GM21529 (cell line): ENCODE data around the gene DTD1.
A peak's percentile ranks its signal among the peaks of the same experiment; 100 is the strongest.

Experiments
- ATAC-seq: cut with Tn5 transposase; IDR thresholded peaks from one replicate; pipeline ENCODE4 v1.9.1; 2021; ENCODE audit not compliant: unreplicated experiment

The DTD1 gene

DNA sequence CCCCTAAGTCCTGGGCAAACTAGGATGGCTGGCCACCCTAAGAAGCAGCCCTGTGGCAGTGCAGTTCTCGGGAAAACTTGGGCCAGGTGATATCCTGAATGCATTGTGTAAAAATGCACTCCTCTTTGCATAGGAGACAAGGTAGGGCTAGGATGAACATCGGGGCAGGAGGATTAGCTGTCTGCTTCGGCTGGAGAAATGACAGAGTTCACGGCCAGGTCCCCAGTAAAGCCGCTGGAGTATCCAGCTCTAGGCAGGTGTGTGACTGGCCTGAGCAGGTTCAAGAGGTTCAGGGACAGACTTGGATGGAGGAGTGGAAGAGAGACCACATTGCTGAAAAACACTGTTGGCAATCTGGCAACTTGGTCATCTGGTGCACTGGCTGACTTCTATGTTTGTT, 26.4 kb downstream of the DTD1 start:
- no peak for ATAC-seq

DNA sequence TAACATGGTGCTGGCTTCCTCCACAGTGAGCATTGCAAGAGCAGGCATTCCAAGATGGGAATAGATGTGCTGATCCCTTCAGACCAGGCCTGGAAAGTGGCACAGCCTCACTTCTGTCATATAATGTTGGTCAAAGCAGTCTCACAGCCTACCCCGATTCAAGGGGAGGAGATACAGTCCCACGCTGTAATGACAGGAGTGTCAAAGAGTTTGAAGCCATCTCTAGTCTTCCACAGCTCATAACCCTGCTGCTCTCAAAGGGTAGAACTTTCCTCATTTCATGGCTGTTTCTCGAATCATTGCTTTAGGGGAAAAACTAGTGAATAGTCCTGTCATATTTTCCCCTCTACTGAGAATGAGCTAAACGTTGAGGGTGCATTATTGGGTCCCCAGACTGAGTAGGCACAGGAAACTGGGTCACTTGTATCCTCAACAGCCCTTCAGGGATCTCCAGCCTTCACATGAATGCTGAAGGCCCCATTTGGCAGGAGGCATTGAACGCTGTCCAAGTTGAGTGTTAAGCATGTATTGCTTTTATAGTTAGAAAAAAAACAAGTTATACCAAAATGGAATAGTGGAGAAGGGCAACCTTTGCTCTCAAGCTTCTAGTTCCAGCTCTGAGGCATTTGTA, 27.3 kb downstream of the DTD1 start:
- no peak for ATAC-seq

DNA sequence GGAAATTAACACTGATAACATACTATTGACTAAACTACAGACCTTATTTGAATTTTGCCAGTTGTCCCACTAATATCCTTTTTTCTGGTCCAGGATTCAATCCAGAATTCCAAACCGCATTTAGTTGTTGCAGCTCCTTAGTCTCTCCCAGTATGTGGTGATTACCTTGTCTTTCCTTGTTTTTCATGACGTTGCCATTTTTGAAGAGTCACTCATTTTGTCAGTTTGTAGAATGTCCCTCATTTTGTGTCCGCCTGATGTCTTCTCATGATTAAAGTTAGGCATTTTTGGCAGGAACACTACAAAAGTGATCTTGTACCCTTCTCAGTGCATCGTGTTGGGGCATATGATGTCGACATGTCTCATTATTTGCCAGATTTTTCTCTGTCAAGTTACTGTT, 33.1 kb downstream of the DTD1 start:
- no peak for ATAC-seq

DNA sequence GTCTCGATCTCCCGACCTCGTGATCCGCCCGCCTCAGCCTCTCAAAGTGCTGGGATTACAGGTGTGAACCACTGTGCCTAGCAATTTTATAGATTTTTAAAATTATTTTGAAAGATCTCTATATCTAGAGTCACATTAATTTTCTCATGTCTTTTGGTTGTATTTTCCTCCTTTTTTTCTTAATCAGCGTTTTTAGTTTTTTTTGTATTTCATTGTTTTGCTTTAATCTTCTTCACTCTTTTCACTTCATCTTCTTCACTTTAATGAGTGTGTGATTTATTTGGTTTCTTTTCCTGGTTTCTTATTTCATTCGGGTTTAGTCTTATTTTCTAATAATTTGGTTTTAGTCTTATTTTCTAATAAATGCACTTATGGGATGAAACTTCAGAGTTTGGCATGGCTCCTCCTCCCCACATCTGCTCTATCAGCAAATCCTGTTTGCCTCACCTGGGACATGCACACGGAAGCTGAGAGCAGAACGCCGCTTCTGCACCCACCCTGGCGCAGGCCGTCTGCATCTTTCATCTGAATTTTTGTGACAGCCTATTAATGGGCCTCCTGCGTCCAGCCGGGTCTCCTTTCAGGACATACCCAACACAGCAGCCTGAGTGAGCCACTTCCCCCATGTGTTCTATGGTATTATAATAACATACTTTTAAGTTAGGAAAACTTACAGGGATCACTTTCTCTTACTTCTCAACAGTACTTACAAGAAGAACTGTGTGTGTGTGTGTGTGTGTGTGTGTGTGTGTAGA, 35.5 kb downstream of the DTD1 start:
- no peak for ATAC-seq

DNA sequence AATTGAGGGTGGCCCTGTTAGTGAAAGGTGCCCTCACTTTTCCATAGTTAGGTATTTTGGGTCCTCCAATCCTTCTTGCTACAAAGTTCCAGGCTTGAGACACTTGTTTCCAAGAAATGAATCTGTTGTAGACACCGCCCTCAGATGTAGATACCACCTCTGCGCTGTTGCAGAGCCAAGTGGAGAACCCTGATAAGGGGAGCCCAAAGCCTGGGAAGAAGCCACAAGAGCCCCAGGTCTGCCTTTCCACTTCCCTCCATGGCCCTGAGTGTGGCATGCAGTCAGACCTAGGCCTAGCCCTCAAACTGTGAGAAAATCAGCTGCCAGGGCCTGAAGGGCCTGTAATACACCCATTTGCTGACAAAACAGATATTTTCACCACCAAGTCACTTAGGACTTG, 37.1 kb downstream of the DTD1 start:
- no peak for ATAC-seq

DNA sequence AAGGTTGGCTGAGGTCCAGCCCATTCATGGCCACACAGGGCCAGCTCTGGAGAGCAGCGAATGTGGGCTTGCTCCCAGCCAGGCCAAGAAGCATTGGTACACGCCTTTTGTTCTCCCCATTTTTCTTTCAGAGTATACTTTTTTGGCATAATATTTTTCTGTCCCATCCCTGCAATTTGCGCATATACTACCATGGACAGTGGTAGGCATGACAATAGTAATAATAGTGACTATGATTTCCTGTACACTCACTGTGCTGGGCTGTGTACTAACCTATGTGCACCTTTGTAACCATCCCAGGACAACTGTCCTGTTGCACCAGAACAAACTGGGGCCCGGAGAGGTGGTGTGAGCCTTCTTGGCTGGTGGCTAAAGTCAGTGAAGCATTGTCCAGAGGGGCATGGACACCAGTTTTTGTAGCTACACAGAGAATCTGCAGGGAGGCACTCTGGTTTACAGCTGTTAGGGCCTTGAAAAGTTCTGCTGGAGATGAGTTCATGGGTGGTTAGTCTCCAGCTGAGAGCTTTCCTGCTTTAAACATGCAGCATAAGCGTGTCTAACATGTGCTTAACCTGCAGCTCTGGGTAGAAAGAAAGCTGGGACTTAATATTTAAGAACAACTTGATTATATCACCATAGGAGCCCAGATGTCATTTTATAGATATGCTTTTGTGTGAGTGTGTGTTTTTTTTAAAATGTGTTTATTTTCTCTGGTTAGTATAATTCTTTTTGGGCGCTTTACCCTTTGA, 38.2 kb downstream of the DTD1 start:
- ATAC-seq = no peak

DNA sequence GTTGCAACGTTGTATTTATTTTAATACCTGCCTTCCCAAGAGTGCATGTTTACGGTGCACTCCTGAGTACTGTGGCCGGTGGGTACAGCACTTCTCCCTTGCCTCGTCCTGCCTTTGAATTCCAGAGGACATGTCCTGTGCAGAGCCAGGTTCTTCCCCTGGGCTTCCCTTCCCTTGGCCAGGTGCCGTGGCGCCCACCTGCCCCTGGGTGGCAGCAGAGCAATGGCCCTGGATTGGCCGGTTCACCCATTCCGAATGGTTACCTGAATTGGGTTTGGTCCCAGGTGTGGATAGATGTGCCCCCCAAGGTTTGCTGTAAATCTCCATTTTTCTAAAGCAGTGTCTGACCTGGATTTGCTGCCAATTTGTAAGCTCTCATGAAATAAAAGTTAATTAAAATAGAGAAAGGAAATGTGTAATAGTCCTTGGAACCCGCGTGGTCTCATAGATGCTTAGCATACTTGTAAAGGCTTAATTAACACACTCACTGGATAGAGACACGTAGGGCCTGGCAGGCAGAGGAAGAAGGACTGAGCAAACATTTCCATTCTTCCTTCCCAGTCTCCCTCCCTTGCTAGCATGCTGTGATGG, 40.6 kb downstream of the DTD1 start:
- ATAC-seq = no peak

DNA sequence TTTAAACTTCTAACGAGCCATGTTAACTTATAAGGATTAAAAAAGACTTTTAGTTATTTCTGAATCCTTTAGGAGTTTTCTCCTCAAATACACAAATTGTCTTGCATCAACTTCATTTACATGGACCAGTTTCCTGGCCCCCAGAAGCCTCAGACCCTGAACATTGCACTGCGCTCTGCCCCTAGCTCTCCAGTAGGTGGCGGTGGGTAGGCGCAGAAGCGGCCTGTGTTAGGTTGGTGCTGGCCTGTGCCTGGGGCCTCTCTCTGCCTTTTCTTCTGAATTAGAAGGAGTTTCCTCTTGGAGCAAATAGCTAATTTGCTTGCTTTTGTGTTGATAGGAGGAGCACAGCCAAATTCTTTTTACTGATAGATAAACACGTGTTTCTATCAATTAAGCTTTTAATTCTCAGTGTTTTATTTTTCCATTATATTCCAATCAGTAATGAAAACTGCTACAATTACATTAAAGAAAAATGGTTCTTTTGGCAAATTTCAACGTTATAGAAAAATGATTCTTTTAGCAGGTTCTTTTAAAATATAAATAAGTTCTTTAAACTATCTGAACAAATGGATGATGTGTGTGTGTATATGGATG, 44.4 kb downstream of the DTD1 start:
- peak; percentile 93 for ATAC-seq

DNA sequence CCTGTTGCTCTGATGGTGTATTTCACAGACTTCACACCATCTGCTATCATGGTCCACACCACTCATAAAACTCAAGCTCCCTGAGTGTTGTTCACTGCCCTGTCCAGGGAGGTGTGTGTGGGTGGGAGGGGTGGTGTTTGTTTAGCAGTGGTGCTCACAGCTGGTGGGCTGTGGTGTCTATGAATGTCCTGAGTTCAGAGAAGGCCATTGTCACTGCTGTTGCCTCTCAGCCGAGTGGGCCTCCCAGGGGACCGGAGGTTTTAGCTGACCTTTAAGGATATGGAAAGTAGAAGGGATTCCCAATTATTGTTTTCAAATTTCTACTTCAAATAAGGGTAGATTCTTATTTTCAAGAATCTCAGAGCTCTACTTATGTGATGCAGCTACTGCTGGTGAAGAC, 45.6 kb downstream of the DTD1 start:
- no peak for ATAC-seq

DNA sequence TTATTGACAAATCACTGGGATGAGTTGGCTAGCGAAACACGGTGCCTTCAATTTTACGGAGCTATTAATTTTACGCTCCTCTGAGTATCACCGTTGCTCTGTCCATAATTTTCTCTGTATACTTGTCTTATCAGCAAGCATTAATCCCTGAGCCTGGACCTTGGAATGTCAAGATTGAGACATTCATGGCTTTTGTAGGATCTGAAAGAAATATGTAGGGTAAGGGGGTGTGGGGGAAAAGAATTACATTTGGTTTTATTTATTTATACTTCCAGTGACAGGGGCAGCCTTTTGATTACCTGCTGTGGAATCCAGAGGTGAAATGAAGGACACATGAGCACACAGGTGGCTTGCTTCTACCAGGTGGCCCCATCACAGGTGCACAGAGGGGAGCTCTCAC, 46.6 kb downstream of the DTD1 start:
- no peak for ATAC-seq

DNA sequence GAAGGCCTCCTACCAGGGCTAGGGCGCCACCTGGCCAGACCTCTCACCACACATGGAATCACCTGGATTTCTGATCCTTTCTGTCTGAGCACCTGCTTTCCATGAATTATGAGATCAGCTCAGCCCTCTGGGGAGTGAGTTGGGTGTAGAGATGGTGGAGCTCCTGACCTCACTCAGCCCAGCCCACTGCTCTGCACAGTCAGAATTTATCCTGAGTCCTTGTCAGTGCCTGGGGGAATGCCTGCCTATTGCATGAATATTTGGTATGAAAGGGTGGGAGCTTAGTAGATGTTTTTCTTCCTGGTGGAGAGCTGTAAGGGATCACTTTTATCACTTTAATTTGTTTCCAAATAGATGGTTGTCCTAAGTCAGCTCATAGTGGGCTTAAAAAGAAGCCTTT, 47.5 kb downstream of the DTD1 start:
- no peak for ATAC-seq

DNA sequence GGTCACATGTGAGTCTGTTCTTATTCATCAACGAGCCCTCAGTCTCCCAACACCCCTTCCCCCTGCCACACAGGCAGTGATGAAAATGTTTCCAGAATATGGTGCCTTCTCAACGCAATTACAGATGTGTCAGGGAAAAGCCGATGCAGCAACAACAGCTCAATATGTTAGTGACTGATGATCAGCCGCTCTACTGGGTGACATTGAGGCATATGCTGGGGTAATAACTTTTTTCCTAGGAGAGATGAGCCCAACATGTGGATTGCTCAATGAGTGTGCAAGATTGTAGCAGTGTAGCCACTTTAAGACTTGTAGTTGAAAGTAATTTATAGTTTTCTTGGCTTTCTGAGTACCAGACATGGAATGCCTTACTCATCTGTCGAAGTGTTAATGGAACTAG, 49.4 kb downstream of the DTD1 start:
- ATAC-seq = no peak

DNA sequence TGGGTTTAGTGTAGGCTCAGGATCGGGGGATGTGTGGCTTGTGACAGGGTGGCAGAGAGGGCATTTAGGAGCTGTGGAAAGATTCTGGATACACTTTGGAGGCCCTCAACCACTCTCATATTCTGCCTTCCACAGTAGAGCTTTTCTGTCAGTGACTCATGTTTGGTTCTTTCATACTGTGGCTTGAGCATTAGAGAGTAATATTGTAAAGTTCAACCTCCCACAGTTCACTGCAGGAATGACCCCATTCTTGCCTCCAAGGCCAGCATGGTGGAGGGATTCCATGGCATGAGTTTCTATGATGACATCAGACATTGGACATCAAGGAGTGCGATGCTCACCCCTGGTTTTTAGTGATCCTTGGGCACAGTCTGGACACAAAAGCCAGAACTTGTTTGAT, 50.9 kb downstream of the DTD1 start:
- ATAC-seq = no peak

DNA sequence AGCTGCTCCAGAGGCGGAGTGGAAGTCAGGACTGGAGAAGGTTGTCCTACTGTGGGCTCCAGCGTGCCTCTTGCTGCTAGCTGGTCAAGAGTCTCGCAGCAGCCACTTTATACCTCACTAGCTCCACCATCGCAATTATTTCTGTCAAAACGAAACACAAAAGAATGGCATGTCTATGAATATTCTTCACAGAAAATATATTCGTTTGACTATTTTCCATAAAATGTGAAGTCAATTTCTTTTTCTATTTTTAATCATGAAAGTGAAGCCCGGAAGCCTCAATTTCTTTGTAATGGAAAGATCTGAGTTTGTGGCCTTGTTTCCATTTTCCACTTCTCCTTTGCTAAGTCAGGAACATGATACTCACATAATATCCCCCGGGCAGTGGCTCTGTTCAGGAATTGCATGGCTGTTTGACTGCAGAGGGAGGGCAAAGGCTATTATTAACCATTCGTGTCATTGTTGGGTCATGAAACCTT, 51.7 kb downstream of the DTD1 start:
- ATAC-seq = no peak

DNA sequence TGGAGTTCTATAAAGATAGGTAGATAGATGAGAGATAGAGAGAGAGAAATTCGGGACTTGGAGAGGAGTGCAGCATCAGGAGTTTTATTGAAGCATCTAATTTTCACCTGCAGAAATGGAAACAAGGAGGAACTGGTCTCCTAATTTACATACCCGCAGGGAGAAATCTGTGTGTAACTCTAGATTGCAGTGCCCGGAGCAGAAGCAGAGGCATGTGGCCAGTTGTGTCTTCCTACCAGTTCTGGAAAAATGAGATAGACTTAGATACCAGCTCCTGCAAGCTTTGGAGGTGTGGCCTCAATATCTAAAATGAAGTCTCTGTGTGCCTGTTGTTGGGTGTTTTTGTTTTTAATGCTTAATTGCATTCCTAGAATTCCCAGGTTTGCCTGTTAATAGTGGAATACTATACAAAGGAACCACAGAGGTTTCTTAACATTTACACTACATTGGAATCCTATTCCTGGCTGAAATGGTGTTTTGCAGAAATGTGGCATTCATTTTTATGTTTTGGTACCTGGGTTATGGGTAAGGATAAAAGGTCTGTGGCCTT, 57.4 kb downstream of the DTD1 start:
- ATAC-seq = no peak

DNA sequence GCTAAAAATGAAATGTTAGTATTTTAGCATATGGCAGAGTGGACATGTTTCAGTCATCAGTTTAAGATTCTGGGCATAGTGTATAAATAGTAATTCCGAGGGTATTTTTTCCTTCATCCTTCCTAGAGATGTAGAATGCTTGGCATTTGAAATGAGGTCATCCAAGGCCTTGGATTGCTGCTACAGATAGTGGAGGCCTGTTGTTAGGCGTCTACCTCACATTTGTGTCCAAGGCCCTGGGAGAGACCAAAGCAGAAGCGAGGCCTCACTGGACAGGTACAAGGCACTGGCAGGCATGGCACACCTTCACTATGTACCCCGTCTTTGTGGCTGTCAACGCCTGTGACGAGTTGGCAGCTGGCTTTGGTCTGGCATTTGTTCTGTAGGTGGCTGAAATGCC, 58.0 kb downstream of the DTD1 start:
- ATAC-seq = no peak

DNA sequence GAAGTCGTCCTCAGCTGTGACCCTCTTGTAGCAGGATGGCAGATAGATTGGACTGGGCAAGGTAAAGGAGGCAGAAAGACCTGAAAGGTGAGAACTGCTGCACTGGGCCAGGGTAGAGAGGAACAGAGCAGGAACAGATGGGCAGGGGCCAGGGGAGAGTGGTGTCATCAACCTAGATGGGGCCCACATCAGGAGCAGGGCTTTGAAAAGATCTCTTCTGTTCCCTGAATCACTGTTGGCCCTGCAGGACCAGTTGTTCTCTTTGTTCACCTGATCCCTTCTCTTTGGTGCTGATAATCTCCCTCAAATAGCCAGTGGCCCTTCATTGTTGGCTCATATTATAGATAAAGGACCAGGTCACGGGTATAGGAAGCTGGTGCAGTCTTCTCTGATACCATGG, 59.9 kb downstream of the DTD1 start:
- no peak for ATAC-seq

DNA sequence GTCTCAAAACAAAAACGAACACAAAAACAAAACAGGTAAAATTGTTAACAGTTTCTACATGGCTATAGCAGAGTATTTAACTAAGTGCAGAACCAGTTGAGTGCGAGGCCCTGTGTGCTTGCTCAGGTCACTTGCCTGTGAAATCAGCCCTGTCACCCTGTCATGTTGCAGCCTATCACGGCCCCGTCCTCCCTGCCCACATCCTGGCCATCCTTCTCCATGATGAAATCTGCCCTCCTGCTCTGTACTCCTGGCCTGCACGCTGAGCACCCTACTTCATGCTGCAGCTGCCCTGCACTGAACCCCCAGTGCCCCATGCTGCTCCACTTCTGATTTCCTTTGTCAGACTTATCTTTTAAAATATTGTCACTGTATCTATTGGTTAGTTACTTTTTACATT, 62.4 kb downstream of the DTD1 start:
- ATAC-seq = no peak

DNA sequence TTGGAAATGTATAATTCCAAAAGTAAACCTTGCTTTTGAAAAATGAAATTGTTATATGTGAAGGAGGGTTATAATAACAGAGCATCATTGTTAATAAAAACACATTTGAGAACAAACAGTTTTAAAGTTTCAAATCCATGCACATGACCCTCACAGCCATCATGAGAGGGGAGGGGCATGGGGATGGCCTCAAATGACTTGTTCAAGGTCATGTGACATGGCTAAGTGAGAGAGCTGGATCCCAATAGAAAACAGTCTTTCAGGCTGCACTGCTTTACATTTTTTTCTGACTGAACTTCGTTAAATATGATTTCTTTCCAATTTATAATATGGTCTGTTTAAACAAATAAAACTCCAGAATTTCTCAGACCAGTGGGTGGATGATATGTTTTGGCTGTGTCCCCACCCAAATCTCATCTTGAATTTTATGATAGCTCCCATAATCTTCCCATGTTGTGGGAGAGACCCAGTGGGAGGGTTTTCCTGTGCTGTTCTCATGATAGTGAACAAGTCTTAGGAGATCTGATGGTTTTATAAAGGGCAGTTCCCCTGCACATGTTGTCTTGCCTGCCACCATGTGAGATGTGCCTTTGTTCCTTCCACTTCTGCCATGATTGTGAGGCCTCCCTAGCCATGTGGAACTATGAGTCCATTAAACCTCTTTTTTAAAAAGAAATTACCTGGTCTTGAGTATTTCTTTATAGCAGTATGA, 66.0 kb downstream of the DTD1 start:
- ATAC-seq = no peak

DNA sequence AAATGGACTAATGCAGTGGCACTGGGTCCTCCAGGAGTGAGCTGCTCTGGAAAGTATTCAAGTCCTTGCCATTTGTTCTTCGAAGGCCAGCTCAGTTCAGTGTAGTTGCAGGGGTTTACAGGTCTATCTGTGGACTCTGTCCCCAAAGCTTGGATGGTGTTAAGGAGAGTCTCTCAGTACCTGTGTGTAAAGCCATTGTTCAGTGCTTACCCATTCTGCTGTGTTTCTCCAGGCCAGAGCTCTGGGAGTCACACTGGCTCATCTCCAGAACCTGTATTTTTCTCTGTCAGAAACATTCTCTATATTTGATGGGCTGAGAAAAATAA, 66.6 kb downstream of the DTD1 start:
- no peak for ATAC-seq

DNA sequence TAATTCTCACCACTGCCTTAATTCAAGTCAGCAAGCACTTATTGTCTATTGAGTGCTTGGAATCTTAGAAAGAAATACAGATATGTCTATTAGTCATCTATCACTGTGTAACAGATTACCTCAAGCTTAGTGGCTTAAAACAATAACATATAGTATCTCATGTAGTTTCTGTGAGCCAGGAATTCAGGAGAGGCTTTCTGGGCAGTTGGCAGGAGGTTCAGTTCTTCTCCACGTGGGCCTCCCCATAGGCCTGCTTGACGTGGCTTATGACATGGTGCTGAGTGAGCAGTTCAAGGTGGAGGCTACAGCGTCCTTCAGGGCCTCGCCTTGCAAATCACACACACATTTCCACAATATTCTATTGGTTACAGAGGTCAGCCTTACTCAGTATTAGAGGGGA, 69.7 kb downstream of the DTD1 start:
- no peak for ATAC-seq
